PC-3 (cell line): ENCODE results near the gene PRXL2B.

Experiments used
- CTCF ChIP-seq: fragments of 300-600 bp; sonication (generic); conservative IDR thresholded peaks from 2 replicates; pipeline ENCODE4 v1.5.1; 2017; ENCODE audit warnings: antibody characterized with exemption, low read depth, mild to moderate bottlenecking, low read length
- EZH2 ChIP-seq: fragments of 300-600 bp; sonication (generic); IDR thresholded peaks from one replicate; pipeline ENCODE4 v1.6.1; 2017; ENCODE audit warnings: antibody characterized with exemption, mild to moderate bottlenecking, low read length; ENCODE audit not compliant: unreplicated experiment
- EZH2phosphoT487 ChIP-seq: fragments of 300-600 bp; sonication (generic); IDR thresholded peaks from 2 replicates; pipeline ENCODE4 v1.6.1; 2018; ENCODE audit warnings: mild to moderate bottlenecking, antibody characterized with exemption, low read length, borderline replicate concordance

GRCh38 chr1:2629627-2630497 is 43.3 kb downstream of the PRXL2B start:
- TF ChIP-seq CTCF (no peak), EZH2 (no peak), EZH2phosphoT487 (no peak)
